HUES48 (cell line): Measurements from ENCODE around the gene RDM1.

Source experiments
- H3K27ac ChIP-seq: one replicate; pipeline ENCODE4 v1.7.0; 2013; ENCODE audit warnings: low read depth, low read length, inconsistent platforms
- H3K27me3 ChIP-seq: 2 replicates; pipeline ENCODE4 v1.6.1; 2013; ENCODE audit warnings: mild to moderate bottlenecking, low read length; ENCODE audit not compliant: control insufficient read depth, insufficient read depth
- H3K36me3 ChIP-seq: 2 replicates; pipeline ENCODE4 v1.6.1; 2013; ENCODE audit warnings: low read length; ENCODE audit not compliant: control insufficient read depth, insufficient read depth
- H3K4me1 ChIP-seq: 2 replicates; pipeline ENCODE4 v1.6.1; 2013; ENCODE audit warnings: mild to moderate bottlenecking, low read length; ENCODE audit not compliant: control insufficient read depth, insufficient read depth
- H3K4me3 ChIP-seq: 2 replicates; pipeline ENCODE4 v1.5.1; 2013; ENCODE audit warnings: mild to moderate bottlenecking, low read depth, low read length
- H3K9ac ChIP-seq: 2 replicates; pipeline ENCODE4 v1.6.1; 2013; ENCODE audit warnings: mild to moderate bottlenecking, low read depth, low read length, moderate library complexity
- H3K9me3 ChIP-seq: 2 replicates; pipeline ENCODE4 v1.6.1; 2013; ENCODE audit warnings: low read length; ENCODE audit not compliant: control insufficient read depth, insufficient read depth

The RDM1 gene

GRCh38 chr17:35912942-35913341 lies 17.6 kb downstream of the RDM1 start:
- Histone ChIP-seq H3K9me3 (peaks cover 28% of the 10 kb centered on the region), H3K36me3 (no peaks in the 10 kb centered on the region), H3K4me1 (no peaks in the 10 kb centered on the region), H3K4me3 (no peak overlapping the region), H3K27me3 (no peaks in the 10 kb centered on the region), H3K27ac (no peak overlapping the region), H3K9ac (no peak overlapping the region)

GRCh38 chr17:35912339-35912912 lies 18.1 kb downstream of the RDM1 start:
- H3K27ac ChIP-seq = no peak overlapping the region
- no peak overlapping the region for H3K9ac ChIP-seq
- H3K4me1 ChIP-seq = no peaks in the 10 kb centered on the region
- peaks cover 28% of the 10 kb centered on the region for H3K9me3 ChIP-seq
- H3K4me3 ChIP-seq = no peak overlapping the region
- no peaks in the 10 kb centered on the region for H3K36me3 ChIP-seq
- H3K27me3 ChIP-seq = no peaks in the 10 kb centered on the region

DNA sequence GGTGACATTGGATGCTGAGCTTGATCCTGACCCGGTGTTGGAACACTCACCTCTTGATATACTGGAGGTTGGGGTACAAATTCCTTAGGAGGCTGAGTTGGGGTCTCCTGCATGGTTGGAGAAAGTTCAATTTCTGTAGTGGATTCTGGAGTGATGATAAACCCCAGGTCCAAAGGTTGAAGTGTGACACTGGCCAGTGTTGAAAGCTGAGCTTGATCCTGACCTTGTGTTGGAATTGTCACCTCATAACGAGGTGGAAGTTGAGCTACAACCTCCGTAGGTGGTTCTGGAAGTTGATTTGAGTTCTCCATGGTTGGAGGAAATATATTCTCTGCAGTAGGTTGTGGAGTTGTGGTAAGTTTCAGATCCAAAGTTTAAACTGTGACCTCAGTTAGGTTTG lies 21.2 kb downstream of the RDM1 start:
- H3K27me3 ChIP-seq = no peaks in the 10 kb centered on the region
- H3K9me3 ChIP-seq = peaks cover 28% of the 10 kb centered on the region
- no peak overlapping the region for H3K9ac ChIP-seq
- no peaks in the 10 kb centered on the region for H3K36me3 ChIP-seq
- H3K4me1 ChIP-seq = no peaks in the 10 kb centered on the region
- no peak overlapping the region for H3K27ac ChIP-seq
- H3K4me3 ChIP-seq = no peak overlapping the region

DNA sequence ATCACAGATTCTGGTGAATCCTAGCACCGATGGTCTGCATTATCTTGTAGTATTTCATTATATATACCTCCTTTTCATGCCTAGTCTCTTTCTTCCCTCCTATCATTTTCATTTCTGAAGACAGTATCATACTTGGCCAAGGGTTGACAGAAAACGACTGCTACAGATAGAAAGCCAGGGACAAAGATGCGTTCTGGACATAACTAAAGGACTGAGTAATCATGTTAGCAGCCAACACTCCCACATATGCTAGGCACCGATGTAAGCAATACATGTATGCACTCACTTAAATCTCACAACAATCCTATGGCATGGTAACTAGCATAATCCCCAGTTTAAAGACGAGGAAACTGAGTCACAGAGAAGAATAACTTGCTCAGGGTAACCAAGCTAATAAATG lies 22.9 kb downstream of the RDM1 start:
- H3K4me1 ChIP-seq = no peaks in the 10 kb centered on the region
- H3K4me3 ChIP-seq = no peak overlapping the region
- no peaks in the 10 kb centered on the region for H3K27me3 ChIP-seq
- H3K36me3 ChIP-seq = no peaks in the 10 kb centered on the region
- no peak overlapping the region for H3K9ac ChIP-seq
- H3K9me3 ChIP-seq = peaks cover 15% of the 10 kb centered on the region; the same call in 1 of the 2 replicates
- no peak overlapping the region for H3K27ac ChIP-seq

GRCh38 chr17:35906926-35907637 lies 23.5 kb downstream of the RDM1 start:
- Histone ChIP-seq H3K4me3 (no peak overlapping the region), H3K27ac (no peak overlapping the region), H3K27me3 (no peaks in the 10 kb centered on the region), H3K9me3 (peaks cover 12% of the 10 kb centered on the region; the same call in 1 of the 2 replicates), H3K9ac (no peak overlapping the region), H3K36me3 (no peaks in the 10 kb centered on the region), H3K4me1 (no peaks in the 10 kb centered on the region)

DNA sequence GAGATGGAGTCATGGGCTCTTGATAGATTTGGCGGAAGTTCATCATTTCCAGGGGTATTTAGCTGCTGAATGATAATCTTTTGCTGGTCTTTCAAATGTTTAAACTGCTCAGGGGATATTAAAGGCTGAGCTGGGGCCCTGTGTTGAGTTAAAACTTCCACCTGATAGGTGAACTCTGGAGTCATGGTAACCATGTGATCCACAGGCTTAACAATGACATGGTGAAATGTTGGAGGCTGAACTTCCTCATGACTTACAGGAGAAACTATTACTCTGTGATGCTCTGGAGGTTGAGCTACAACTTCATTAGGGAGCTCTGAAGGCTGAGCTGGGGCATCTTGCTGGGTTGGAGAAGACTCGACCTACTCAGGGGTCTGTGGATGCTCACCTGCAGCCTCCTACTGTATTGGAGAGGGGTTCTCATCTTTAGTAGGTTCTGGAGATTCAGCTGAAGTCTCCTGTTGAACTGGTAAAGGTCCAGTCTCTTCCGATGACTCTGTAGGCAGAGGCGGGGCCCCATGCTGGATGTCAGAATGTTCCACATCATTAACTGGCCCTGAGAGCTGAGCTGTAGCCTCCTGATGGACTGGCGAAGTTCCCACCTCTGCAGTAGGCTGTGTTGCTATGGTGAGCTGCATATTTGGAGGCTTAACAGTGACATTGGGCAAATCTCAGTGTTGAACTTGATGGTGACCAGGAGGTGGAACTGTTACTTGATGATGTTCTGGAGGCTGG lies 24.2 kb downstream of the RDM1 start:
- Histone ChIP-seq H3K4me3 (no peak overlapping the region), H3K4me1 (no peaks in the 10 kb centered on the region), H3K36me3 (no peaks in the 10 kb centered on the region), H3K27me3 (no peaks in the 10 kb centered on the region), H3K27ac (no peak overlapping the region), H3K9me3 (peaks cover 7% of the 10 kb centered on the region; the same call in 1 of the 2 replicates), H3K9ac (no peak overlapping the region)

DNA sequence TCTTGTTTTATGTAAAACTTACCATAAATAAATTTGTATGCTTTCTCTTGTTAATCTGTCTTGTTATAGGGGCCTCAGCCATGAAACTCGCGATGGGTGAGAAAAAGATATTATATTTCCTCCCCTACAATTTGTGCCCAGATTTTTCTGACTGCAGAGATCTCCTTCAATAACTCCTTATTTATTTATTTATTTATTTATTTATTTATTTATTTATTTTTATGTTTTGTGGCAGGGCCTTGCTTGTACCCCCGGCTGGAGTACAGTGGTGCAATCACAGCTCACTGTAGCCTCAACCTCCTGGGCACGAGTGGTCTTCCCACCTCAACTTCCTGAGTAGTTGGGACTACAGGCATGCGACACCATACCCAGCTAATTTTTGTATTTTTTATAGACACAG lies 27.1 kb downstream of the RDM1 start:
- Histone ChIP-seq H3K9ac (no peak overlapping the region), H3K9me3 (peaks cover 7% of the 10 kb centered on the region; the same call in 1 of the 2 replicates), H3K4me3 (no peak overlapping the region), H3K27ac (no peak overlapping the region), H3K4me1 (no peaks in the 10 kb centered on the region), H3K27me3 (no peaks in the 10 kb centered on the region), H3K36me3 (no peaks in the 10 kb centered on the region)

DNA sequence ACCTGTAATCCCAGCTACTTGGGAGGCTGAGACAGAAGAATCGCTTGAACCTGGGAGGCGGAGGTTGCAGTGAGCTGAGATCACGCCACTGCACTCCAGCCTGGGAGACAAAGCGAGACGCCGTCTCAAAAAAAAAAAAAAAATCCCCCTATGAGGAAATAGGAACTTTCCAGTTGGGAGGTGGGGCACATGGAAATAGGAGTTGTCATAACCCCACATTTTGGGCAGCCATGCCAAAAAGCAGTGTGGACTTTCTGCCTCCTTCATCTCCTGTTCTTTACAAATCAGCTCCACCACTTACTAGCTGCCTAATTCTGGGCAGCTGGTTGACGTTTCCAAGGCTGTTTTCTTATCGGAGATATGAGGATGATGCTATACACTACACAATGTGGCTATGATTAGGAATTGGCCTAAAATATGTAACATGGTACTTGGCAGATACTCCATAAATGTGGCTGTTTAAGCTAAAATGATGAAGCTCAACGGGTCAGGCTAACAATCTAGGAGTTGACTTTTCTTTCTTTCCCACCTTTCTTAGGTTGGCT lies 28.9 kb downstream of the RDM1 start:
- no peaks in the 10 kb centered on the region for H3K36me3 ChIP-seq
- no peak overlapping the region for H3K9ac ChIP-seq
- no peak overlapping the region for H3K4me3 ChIP-seq
- no peak overlapping the region for H3K27ac ChIP-seq
- H3K9me3 ChIP-seq = peaks cover 7% of the 10 kb centered on the region; the same call in 1 of the 2 replicates
- H3K4me1 ChIP-seq = no peaks in the 10 kb centered on the region
- H3K27me3 ChIP-seq = no peaks in the 10 kb centered on the region

DNA sequence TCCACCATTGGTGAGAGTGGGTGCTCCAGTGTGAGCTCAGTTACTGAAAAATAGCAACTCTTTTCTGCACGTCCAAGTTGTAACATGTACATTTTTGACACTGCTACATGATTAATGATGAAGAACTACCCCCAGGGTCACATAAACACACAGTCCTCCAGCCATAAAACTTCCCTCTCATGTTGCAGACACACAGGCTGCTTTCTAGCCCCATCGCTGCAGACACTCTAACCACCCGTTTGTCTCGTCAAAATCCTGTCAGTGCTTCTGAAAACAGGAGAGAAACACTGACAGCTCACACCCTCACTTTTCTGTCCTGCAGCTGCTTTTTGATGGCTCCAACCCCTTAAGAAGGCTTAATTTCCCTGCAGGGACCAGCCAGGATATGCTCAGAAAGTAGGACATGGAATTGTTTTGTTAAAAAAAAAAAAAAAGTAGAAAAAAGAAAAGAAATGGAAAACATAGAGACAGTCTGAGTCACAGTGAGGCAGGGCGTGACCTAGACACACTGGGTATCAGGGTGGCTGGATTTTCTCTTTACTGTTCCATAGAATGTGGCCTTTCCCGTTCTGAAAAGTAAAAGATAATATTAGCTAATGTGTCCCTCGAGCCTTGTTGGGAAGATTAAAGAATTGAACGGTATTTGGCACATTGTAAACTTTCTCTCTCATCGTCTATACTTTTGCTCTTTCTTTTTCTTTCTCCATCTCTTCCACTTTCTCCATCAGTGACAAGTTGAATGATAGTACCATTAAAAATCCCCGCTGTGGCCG lies 29.7 kb downstream of the RDM1 start:
- Histone ChIP-seq H3K4me3 (no peak overlapping the region), H3K9me3 (peaks cover 7% of the 10 kb centered on the region; the same call in 1 of the 2 replicates), H3K9ac (no peak overlapping the region), H3K27ac (no peak overlapping the region), H3K27me3 (no peaks in the 10 kb centered on the region), H3K4me1 (no peaks in the 10 kb centered on the region), H3K36me3 (no peaks in the 10 kb centered on the region)

- Histone ChIP-seq H3K4me1 (no peaks in the 10 kb centered on the region), H3K27me3 (no peaks in the 10 kb centered on the region), H3K4me3 (no peak overlapping the region), H3K9ac (no peak overlapping the region), H3K36me3 (no peaks in the 10 kb centered on the region), H3K9me3 (peaks cover 4% of the 10 kb centered on the region; the same call in 1 of the 2 replicates), H3K27ac (no peak overlapping the region)
Observed at GRCh38 chr17:35900280-35900679, 30.3 kb downstream of the RDM1 start.
